Ascending aorta (tissue), 2 donors: ENCODE data around the gene NHERF2. TPM values are rescaled to one million over a fixed set of nuclear protein-coding genes. Genes with fewer than 3 reads are reported as not detected.

Source experiments
- DNase-seq, 2 donors: peaks; one replicate each; pipeline ENCODE4 v3.0.0-alpha.2; 2019; ENCODE audit warnings: low spot score in 2 of 2
- H3K27ac ChIP-seq, 2 donors: fragments of 200-600 bp; sonication (generic); one replicate each; pipeline ENCODE4 v1.5.1; 2016 to 2017; ENCODE audit warnings: mild to moderate bottlenecking in 1 of 2
- H3K27me3 ChIP-seq: fragments of 200-600 bp; sonication (generic); one replicate; pipeline ENCODE4 v1.5.1; 2017
- H3K36me3 ChIP-seq, 2 donors: fragments of 200-600 bp; sonication (generic); one replicate each; pipeline ENCODE4 v1.5.1; 2016
- H3K4me1 ChIP-seq, 2 donors: fragments of 200-600 bp; sonication (generic); one replicate each; pipeline ENCODE4 v1.5.1; 2016 to 2017; ENCODE audit warnings: mild to moderate bottlenecking in 1 of 2
- H3K4me3 ChIP-seq, 2 donors: fragments of 200-600 bp; sonication (generic); one replicate each; pipeline ENCODE4 v1.5.1; 2016 to 2017; ENCODE audit warnings: mild to moderate bottlenecking in 1 of 2
- H3K9me3 ChIP-seq, 2 donors: fragments of 200-600 bp; sonication (generic); one replicate each; pipeline ENCODE4 v1.5.1; 2016
- intact Hi-C: fragments of 100-400 bp; cut with DNase I; formaldehyde crosslinking; loops from one replicate; pipeline ENCODE4 v1.15.1; 2023
- total RNA-seq: library from RNA; depleted of rRNA; stranded (reverse); fragments of >200 nt; gene quantifications from one replicate; pipeline ENCODE4 v1.1.0, GENCODE V29; 2016
- TF ChIP-seq, protein P1 (sequence below), 3 experiments: fragments of 200-600 bp in 2 of 3; fragments of 450-650 bp in 1 of 3; sonication (generic) in 2 of 3; IDR thresholded peaks; one replicate each; pipeline ENCODE4 v1.5.1; 2016 to 2019; ENCODE audit warnings: antibody characterized with exemption in 3 of 3, mild to moderate bottlenecking in 1 of 3, moderate library complexity in 1 of 3

NHERF2 gene
- total RNA-seq, 1 donor from 2014 or later: 123 TPM

DNA sequence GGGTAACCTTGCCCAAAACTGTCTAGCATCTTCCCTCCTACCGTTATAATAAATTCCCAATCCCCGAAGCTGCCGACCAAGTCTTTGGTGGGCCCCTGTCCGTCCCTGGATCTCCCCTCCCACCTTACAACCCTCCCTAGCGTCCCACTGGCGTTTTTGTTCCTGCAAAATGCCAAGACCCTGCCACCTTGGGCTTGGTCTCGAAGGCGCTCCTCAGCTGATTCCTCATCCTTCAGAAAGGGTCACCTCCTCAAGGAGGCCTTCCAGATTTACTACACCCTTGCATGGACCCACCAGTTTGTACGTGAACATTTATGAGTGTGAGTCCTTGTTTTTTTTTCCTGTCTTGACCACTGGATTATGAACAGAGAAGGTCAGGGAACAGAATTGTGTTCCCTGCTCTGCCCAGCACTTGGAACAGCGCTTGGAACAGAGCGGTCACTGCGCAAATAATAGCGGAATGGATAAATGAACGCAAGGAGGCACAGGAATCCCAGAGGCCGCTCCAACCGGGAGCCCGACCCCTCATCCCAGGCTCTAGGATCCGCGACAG, 43.6 kb upstream of the NHERF2 start:
- peak overlapping the region; percentile 84 to 95 for H3K4me3 ChIP-seq
- intact Hi-C loops: no loop called here
- TF ChIP-seq, protein P1, sequence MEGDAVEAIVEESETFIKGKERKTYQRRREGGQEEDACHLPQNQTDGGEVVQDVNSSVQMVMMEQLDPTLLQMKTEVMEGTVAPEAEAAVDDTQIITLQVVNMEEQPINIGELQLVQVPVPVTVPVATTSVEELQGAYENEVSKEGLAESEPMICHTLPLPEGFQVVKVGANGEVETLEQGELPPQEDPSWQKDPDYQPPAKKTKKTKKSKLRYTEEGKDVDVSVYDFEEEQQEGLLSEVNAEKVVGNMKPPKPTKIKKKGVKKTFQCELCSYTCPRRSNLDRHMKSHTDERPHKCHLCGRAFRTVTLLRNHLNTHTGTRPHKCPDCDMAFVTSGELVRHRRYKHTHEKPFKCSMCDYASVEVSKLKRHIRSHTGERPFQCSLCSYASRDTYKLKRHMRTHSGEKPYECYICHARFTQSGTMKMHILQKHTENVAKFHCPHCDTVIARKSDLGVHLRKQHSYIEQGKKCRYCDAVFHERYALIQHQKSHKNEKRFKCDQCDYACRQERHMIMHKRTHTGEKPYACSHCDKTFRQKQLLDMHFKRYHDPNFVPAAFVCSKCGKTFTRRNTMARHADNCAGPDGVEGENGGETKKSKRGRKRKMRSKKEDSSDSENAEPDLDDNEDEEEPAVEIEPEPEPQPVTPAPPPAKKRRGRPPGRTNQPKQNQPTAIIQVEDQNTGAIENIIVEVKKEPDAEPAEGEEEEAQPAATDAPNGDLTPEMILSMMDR (IDR thresholded peaks at IDR 0.05): no peak
- H3K4me1 ChIP-seq: peaks cover 10 to 16% of the 10 kb centered on the region in 2 donors
- DNase-seq: no peak
- no peaks in the 10 kb centered on the region for H3K9me3 ChIP-seq
- peaks cover 17% of the 10 kb centered on the region for H3K27me3 ChIP-seq
- H3K27ac ChIP-seq: peak overlapping the region; percentile 49 to 61
- peaks cover 20 to 25% of the 10 kb centered on the region in 2 donors for H3K36me3 ChIP-seq

DNA sequence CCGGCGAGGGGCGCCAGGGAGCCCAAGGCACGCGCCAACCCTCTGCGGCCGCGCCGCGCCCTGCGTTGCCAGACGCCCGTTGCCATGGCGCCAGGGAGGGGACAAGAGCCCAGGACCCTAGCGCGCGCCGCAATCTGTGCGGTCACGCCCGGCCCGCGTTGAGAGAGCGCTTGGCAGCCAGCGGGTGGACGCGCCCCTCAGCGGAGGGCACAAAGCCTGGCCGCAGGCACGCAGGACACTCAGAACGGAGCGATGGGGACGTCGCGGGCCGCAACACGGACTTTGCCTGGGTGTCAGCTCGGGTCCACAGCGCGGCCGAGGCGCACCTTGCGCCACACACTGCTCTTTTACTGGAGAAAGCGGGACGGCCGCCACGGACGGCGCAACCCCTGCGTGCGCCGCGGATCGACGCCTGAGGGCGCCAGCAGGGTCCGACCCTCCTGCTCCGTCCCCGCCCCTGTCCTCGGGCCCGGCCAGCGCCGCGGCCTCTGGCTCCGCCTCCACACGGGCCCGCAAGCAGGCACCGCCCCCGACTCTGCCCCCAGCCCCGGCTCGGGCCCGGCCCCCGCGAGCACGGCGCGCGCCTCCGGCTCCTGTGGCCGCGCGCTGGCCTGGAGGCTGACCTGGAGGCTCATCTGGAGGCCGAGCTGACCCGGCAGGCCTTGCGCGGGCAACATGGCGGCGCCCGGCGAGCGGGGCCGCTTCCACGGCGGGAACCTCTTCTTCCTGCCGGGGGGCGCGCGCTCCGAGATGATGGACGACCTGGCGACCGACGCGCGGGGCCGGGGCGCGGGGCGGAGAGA, 43.0 kb upstream of the NHERF2 start, which contains the start of gene GFER:
Gene GFER (plus strand): TSS at position 650 of the 803 bp plus-strand sequence. CDS start 26 bp downstream, at position 676.
- peaks cover 17% of the 10 kb centered on the region for H3K27me3 ChIP-seq
- intact Hi-C loops: no loop called here
- TF ChIP-seq, protein P1 (IDR thresholded peaks at IDR 0.05): peak in 2 of 3 experiments; percentile 29 to 40

DNA sequence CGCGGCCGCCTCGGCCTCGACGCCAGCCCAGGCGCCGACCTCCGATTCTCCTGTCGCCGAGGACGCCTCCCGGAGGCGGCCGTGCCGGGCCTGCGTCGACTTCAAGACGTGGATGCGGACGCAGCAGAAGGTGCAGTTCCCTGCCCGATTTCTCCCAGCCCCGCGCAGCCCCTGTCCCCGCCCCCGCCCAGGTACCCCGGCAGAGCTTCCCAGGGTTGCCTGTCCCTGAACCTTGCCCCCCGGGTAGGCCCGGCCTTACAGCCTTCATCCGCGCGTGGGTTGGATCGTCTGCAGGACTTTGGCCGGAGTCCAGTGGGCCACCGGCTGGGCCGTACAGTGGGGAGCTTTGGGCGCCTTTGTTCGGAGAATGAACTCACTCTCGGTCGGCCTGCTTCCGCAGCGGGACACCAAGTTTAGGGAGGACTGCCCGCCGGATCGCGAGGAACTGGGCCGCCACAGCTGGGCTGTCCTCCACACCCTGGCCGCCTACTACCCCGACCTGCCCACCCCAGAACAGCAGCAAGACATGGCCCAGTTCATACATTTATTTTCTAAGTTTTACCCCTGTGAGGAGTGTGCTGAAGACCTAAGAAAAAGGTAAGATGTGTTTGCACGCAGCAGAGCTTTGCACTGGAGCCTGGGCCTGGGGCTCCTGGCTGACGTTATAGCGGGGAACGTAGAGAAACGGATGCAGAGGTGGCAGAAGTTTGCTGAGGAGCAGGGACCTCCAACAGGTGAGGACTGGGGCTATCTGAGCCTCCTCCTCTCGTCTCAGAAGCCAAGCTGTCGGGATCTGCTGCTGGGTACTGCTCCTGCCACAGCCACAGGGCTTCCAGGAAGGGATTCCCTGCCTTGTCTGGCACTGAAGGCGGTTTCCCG, 42.1 kb upstream of the NHERF2 start:
- peaks cover 10 to 16% of the 10 kb centered on the region in 2 donors for H3K4me1 ChIP-seq
- peak overlapping the region; percentile 84 to 95 for H3K4me3 ChIP-seq
- peaks cover 14 to 16% of the 10 kb centered on the region in 2 donors for H3K36me3 ChIP-seq
- H3K9me3 ChIP-seq: no peaks in the 10 kb centered on the region
- TF ChIP-seq, protein P1 (IDR thresholded peaks at IDR 0.05): no peak
- intact Hi-C loops: no loop called here
- H3K27ac ChIP-seq: peak overlapping the region; percentile 49 to 54
- H3K27me3 ChIP-seq: peaks cover 16% of the 10 kb centered on the region
- DNase-seq: no peak

More for the DNA sequence above, 43.0 kb upstream of the NHERF2 start, which contains the start of gene GFER:
- peak; percentile 52 to 93 for DNase-seq
- Histone ChIP-seq H3K36me3 (peaks cover 14 to 18% of the 10 kb centered on the region in 2 donors), H3K27ac (peak within 1 kb of the TSS; percentile 49 to 61), H3K4me3 (peak within 1 kb of the TSS; percentile 84 to 95), H3K4me1 (peaks cover 10 to 16% of the 10 kb centered on the region in 2 donors), H3K9me3 (no peaks in the 10 kb centered on the region)

DNA sequence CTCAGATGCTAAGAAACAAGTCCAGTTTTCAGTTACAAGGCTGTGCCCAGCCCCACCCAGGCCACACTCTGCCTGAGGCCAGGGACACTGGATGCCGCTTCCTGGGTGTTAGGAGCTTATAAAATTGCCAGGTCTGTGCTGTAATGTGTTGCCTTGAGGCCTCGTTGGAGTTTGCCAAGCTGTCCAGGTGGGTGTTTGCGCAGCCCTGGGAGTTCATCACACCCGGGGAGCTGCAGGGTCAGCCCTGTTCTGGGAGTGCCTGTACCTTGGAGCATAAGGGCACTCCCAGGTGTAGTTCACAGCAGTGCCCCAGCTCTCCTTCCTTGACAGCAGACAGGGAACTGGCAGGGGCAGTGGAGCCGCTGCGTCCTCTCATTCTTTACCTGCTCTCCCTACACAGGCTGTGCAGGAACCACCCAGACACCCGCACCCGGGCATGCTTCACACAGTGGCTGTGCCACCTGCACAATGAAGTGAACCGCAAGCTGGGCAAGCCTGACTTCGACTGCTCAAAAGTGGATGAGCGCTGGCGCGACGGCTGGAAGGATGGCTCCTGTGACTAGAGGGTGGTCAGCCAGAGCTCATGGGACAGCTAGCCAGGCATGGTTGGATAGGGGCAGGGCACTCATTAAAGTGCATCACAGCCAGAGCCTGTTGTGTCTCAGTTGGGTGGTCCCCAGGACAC, 41.1 kb upstream of the NHERF2 start:
- DNase-seq: no peak
- TF ChIP-seq, protein P1 (IDR thresholded peaks at IDR 0.05): no peak
- no peak overlapping the region for H3K27ac ChIP-seq
- no peaks in the 10 kb centered on the region for H3K9me3 ChIP-seq
- H3K4me1 ChIP-seq: peaks cover 10 to 21% of the 10 kb centered on the region in 2 donors
- H3K27me3 ChIP-seq: peaks cover 14% of the 10 kb centered on the region
- H3K36me3 ChIP-seq: peaks cover 14 to 16% of the 10 kb centered on the region in 2 donors
- intact Hi-C loops: no loop called here
- peak overlapping the region in 1 of 2 donors; percentile 95 for H3K4me3 ChIP-seq

DNA sequence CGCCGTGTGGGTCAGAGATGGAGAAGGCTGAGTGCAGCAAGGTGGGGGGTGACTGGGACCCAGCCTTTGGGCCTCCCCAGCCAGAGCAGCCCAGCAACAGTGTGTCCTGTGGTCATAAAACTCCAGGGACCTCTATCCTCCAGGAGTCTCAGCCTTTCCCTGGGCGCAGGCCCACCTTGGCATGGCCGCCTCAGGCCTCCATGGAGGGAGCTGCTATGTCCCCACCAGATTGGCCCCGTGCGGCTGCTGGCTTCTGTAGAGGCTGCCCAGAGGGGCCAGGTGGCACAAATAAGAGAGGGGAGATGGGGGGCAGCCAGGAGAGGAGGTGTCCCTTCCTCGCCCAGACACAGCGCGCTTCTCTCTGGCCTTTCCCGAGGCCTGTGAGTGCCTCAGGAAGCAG, 39.5 kb upstream of the NHERF2 start:
- TF ChIP-seq, protein P1 (IDR thresholded peaks at IDR 0.05): no peak
- DNase-seq: no peak
- H3K4me1 ChIP-seq: peaks cover 19 to 34% of the 10 kb centered on the region in 2 donors
- peaks cover 16% of the 10 kb centered on the region for H3K27me3 ChIP-seq
- no peak overlapping the region for H3K27ac ChIP-seq
- intact Hi-C loops: no loop called here
- H3K4me3 ChIP-seq: no peak overlapping the region
- H3K9me3 ChIP-seq: no peaks in the 10 kb centered on the region
- peaks cover 14 to 16% of the 10 kb centered on the region in 2 donors for H3K36me3 ChIP-seq
